OCI-M2 (cell line): ENCODE measurements around the gene SPACA6.
A peak's percentile ranks its signal among the peaks of the same experiment; 100 is the strongest.

Experiments
- DNase-seq: peaks from one replicate; lab custom pipeline; 2025; ENCODE audit not compliant: unreplicated experiment; lab: John Stamatoyannopoulos, UW

SPACA6 gene

DNA sequence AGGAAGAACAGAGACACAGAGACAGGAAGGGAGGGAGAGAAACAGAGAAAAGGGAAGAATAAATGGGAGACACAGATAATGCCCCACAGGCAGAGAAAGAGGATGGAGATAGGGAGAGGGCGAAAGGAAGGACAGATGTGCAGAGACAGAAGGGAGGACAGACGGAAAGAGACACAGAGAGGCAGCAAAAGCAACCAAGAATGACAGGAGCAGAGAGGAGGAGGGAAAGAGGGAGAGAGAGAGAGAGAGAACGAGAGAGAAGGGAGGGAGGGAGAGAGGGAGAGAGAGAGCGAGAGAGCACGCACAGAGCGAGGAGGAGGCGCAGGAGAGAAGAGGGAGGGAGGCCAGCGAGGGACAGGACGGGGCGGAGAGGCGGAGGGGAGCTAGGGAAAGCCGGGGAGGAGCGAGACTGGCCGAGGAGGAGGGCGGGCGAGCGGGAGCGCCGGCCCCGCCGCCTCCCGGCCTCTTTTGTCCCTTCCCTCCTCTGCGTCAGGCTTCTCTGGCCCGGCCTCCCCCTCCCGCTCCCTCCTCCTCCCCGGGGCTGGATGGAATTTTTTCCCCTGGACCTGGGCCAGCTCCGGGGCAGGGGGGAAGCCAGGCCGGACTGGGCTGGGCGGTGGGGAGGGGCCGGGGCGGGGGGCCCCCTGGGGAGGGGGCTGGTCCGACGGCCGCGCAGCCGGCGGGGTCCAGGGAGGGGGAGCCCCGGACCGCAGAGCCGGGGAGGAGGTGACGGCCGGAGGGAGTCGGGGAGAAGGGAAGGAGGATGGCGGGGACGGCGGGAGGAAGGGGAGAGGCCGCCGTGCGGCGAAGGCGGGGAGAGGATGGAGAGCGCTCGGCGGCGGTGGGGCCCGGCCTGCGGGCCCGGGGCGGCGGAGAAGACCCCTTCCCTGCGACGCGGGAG is 4.2 kb upstream of the SPACA6 start:
- no peak for DNase-seq

DNA sequence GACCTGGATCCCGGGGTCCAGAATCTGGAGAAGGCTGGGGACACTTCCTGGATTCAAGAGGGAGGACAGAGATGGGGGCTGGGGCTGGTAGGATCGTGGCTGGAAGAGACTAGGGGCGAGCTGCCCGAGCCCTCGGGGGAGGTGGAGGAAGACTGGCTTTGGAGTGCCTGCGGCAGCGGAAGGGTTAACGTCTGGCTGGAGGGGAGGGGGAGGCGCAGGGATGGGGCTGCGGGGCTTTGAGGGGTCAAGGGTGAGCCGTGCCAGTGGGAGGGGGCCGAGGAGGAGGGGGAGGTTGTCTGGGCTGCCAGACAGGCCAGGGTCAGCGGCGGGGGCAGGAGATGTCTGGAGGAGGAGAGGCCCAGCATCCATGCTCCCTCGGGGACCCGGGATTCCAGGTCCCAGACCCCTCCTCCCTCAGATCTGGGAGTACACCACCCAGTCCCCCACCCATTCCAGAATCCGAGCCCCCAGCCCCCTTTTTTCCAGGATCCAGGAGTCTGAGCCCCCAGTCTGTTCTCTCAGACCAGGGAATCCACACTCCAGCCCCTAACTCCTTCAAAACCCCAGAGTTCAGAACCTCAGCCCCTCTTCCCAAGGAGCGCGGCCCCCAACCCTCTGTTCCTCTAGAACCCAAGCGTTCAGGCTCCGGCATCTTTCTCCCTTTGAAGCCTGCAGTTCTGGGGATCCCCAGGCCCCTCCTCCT is 3.2 kb upstream of the SPACA6 start:
- no peak for DNase-seq

DNA sequence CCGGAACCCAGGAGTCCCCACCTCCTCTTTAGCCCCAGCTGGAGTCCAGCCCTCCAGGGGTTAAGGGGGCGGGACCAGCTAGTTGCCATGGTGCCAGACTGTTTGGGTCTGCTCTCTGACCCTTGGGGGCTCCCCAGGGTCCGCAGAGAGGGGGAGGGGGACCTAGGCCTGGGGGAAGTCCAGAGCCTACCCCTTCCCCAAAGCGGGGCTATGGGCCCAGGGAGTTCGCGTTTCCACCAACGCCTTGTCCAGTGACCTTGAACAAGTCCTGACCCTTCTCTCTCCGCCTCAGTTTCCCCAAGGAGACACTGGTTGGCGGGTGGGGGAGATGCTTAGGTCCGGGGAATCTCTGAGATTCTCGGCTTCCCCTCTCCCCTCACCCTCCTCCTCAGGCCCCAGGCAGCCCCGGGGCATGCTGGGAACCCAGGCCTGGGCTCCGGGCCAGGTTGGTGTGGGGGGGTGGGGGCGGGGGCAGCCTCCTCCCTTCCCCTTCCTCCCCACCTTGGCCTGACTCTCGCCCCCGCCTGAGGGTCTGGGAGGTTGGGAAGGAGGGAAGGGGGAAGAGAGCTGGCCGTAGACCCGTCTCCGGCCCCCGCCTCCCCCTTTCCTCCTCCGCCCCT is 2.6 kb upstream of the SPACA6 start:
- DNase-seq = peak; percentile 29

DNA sequence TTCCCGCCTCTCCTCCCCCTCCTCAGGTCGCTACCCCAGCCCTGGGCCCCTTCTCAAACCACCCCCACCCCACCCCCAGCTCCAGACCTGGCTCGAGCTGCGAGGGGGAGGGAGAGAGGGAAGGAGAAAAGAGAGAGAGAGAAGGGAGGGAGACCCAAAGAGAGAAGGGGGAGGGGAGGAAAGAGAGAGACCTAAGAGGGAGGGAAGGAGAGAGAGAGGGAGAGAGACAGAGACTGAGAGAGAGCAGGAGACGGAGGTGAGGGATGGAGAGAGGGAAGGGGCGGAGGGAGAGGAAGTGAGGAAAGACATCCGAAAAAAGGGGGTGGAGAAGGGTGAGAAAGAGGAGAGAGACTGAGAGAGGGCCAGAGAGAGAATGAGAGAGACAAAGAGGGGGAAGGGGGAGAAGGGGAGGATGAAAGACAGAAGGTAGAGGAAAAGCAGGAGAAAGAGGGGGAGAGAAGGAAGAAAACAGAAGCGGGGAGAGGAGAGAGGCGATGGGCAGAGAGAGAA is 2.0 kb upstream of the SPACA6 start:
- DNase-seq = no peak

DNA sequence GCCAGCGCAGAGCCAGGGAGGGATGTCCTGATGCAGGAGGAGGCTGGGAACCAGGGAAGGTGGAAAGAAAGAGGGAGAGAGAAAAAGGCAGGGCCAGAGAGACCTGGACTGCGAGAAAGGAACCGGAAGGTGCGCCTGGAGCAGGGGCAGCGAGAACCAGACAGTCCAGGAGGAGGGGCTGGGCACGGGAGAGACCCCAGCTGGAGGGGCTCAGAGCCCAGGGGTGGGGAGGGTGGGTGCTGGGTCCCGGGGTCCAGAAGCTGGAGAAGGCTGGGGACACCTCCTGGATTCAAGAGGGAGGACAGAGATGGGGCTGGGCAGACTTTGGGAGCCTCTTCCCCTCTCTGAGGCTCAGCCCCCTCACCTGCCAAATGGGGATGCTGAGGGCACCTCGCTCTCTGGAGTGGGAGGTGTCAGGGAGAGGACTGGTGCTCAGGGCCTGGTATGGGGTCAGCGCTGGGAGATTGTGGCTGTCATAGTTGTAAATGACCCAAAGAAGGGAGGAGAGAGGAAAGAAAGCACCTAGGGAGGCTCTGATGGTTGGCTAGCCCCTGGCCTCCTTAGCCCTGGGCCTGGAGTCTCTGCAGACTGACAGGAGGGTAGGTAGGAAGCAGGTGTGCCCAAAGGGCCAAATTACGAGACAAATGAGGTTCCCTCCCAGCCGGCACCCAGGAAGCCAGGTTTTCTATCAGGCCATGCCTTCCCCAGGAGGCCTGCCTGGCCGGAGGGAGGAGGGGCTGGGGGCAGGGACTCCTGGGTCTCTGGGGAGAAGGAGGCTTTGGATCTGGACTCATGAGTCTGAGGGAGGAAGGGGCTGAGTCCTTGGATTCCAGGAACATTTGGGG is 1.3 kb upstream of the SPACA6 start:
- no peak for DNase-seq

GRCh38 chr19:51692468-51692867 is 662 bp upstream of the SPACA6 start:
- DNase-seq = no peak

- DNase-seq = no peak
Observed at GRCh38 chr19:51693819-51694218, 689 bp downstream of the SPACA6 start.

- DNase-seq = no peak
Observed at GRCh38 chr19:51694318-51695085, 1.4 kb downstream of the SPACA6 start.

DNA sequence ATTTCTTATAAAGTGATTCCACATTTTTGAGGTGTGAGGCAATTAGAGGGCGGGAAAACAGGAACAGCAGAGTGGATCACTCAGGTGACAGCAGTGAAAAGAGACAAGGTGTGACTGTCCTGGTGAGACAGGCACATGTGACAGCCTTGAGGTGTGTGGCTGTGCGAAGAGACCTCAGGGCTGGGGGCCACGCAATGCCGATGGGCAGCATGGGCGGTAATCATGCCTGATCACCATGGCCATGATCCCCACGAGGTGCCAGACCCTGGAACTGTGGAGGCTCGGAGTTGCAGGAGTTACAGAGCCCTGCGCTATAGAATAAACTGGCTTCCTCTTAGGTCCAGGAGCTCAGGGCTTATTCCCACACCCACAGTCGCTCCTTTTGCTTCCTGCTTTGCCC is 2.0 kb downstream of the SPACA6 start:
- DNase-seq = no peak

DNA sequence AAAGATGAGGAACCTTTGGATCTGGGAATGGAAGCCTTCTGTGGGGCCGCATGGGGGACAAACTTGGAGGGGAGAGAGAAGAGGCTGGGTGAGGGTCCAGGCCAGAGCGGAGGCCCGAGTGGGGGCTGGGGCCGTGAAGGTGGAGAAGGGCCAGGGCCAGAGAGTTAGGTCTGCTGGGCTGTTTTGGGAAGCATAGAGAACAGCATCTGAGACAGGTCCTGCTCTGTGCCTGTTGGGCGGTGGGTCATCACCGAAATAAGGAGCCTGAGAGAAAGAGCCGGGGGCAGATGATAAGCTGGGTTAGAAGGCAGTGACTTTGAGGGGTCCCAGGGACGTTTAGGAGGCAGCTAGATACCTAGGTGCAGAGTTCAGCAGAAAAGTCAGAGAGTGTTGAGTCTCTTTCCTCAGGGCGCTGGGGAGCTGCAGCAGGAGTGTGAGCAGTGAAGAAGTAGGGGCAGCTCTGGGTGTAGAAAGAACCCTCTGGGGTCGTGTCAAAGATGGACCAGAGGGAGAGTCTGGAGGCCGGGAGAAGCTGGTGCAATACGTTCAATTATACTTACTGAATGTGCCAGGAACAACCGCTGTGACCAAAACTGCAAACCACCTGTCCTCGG is 2.7 kb downstream of the SPACA6 start:
- DNase-seq = no peak

DNA sequence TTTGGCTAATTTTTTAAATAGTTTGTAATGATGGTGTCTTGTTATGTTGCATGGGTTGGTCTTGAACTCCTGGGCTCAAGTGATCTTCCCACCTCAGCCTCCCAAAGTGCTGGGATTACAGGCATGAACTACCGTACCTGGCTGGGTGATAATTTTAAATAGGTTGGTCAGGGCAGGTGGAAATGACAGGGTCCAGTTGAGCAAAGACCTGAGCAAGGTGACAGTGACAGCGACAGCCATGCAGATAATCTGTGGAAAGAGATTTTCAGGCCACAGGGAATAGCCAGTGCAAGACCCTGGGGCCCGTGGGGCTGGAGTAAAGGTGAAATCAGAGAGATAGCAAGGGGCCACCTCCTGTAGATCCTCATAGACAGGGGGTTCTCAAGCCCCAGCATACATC is 3.5 kb downstream of the SPACA6 start:
- no peak for DNase-seq

DNA sequence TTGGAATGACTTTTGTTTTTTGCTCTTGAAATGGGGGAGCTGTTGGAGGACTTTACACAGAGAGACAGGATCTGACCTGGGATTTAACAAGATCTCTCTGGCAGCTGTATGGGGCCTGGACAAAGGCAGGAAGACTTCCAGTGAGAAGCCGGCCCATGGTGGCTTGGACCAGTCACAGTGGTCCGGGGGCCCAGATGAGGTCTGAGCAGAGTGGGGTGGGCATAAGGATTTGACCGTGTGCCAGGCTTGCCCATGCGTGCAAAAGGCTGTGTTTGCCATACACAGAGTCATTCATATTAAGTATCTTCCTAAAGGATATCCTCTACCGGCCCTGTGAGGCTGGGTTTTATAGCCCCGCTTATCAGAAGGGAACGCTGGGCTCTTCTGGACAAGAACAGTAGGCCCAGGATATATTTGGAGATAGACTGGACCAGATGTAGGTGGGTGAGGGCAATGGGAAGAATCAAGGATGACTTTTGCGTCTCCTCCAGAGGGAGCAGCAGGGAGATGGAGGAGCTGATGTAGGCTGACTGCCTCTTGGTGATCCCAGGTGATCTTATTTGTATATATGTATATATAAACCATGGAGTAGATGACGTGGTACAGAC is 4.1 kb downstream of the SPACA6 start:
- DNase-seq = no peak

- DNase-seq = no peak
Observed at GRCh38 chr19:51698296-51698695, 5.2 kb downstream of the SPACA6 start.

DNA sequence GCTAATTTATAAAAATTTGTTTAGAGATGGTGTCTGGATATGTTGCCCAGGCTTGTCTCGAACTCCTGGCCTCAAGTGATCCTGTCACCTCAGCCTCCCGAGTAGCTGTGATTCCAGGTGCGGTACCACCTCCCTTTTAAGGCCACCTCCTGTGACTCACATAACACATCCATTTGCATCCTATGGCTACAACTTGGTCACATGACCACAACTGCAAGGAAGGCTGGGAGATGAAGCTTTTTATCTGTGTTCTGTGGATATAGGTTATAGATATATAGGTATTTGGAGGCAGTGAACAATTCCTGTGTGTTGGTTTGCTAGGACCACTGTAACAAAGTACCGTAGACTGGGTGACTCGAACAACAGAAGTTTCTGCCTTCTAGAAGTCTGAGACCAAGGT is 6.0 kb downstream of the SPACA6 start:
- no peak for DNase-seq

- DNase-seq = no peak
Observed at GRCh38 chr19:51701468-51702100, 8.5 kb downstream of the SPACA6 start.

- no peak for DNase-seq
Observed at GRCh38 chr19:51702103-51702824, 9.1 kb downstream of the SPACA6 start.

- DNase-seq = no peak
Observed at GRCh38 chr19:51702825-51703574, 9.9 kb downstream of the SPACA6 start.
